Lower lobe of right lung (tissue), 2 donors: Measurements from ENCODE around the gene ABI3BP. TPM values are rescaled to one million over a fixed set of nuclear protein-coding genes. Genes with fewer than 3 reads are reported as not detected.

Source experiments
- ATAC-seq, 2 donors: fragments of 200-7000 bp; cut with Tn5 transposase; one replicate each; pipeline ENCODE4 v1.9.1; 2020 to 2022; ENCODE audit warnings: mild to moderate bottlenecking in 2 of 2, moderate library complexity in 2 of 2
- DNase-seq: peaks from one replicate; pipeline ENCODE4 v3.0.0-alpha.2; 2020
- H3K27ac ChIP-seq: fragments of 200-600 bp; one replicate; pipeline ENCODE4 v1.8.0; 2022
- H3K27me3 ChIP-seq: fragments of 200-600 bp; one replicate; pipeline ENCODE4 v1.8.0; 2022; ENCODE audit warnings: low read depth
- H3K36me3 ChIP-seq: fragments of 200-600 bp; one replicate; pipeline ENCODE4 v1.8.0; 2022; ENCODE audit warnings: mild to moderate bottlenecking
- H3K4me1 ChIP-seq: fragments of 200-600 bp; one replicate; pipeline ENCODE4 v1.8.0; 2022
- H3K4me3 ChIP-seq: fragments of 200-600 bp; one replicate; pipeline ENCODE4 v1.8.0; 2022; ENCODE audit warnings: mild to moderate bottlenecking
- H3K9me3 ChIP-seq: fragments of 200-600 bp; one replicate; pipeline ENCODE4 v1.8.0; 2022
- intact Hi-C: fragments of 100-400 bp; cut with DNase I; formaldehyde crosslinking; loops from one replicate; pipeline ENCODE4 v1.11.0; 2022
- total RNA-seq: library from RNA; stranded (reverse); fragmentation: NEBNext Ultra II Directional; extraction: Animal tissue kit (Norgen Biotek cat#: 25700); gene quantifications from one replicate; pipeline ENCODE4 v1.2.1, GENCODE V29; 2021
- TF ChIP-seq, protein P1 (sequence below): fragments of 200-600 bp; IDR thresholded peaks from one replicate; pipeline ENCODE4 v1.8.0; 2022; ENCODE audit warnings: antibody characterized with exemption, mild to moderate bottlenecking
- donor health status: DM: no; HTN: yes; CAD: no; lungs with severe emphysema.

ABI3BP gene
- total RNA-seq, 1 donor from 2014 or later, result 108 TPM

DNA sequence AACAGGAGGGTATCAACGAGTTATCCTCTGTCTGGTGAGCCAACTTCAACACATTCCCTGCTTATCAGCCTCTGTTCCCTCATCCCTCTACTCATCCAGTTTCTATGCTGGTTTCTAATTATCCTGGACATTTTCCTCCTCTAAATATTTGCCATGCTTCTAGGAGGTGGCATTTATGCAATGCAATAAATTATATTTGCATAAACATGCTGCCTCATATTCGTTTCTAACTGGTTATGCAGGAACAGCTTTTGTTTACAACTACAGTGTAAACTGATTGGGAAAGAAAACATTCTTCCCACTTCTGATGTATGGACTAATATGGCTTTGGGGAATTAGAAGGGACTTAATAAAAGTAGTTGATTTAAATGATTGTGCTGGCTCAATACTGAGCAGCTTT is 161.6 kb downstream of the ABI3BP start:
- DNase-seq (no peak), ATAC-seq (no peak)
- Histone ChIP-seq H3K4me3 (no peak overlapping the region), H3K4me1 (no peaks in the 10 kb centered on the region), H3K9me3 (no peaks in the 10 kb centered on the region), H3K36me3 (no peaks in the 10 kb centered on the region), H3K27ac (no peak overlapping the region), H3K27me3 (no peaks in the 10 kb centered on the region)
- TF ChIP-seq, protein P1, sequence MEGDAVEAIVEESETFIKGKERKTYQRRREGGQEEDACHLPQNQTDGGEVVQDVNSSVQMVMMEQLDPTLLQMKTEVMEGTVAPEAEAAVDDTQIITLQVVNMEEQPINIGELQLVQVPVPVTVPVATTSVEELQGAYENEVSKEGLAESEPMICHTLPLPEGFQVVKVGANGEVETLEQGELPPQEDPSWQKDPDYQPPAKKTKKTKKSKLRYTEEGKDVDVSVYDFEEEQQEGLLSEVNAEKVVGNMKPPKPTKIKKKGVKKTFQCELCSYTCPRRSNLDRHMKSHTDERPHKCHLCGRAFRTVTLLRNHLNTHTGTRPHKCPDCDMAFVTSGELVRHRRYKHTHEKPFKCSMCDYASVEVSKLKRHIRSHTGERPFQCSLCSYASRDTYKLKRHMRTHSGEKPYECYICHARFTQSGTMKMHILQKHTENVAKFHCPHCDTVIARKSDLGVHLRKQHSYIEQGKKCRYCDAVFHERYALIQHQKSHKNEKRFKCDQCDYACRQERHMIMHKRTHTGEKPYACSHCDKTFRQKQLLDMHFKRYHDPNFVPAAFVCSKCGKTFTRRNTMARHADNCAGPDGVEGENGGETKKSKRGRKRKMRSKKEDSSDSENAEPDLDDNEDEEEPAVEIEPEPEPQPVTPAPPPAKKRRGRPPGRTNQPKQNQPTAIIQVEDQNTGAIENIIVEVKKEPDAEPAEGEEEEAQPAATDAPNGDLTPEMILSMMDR, result no peak
- intact Hi-C loops, result no loop called here

DNA sequence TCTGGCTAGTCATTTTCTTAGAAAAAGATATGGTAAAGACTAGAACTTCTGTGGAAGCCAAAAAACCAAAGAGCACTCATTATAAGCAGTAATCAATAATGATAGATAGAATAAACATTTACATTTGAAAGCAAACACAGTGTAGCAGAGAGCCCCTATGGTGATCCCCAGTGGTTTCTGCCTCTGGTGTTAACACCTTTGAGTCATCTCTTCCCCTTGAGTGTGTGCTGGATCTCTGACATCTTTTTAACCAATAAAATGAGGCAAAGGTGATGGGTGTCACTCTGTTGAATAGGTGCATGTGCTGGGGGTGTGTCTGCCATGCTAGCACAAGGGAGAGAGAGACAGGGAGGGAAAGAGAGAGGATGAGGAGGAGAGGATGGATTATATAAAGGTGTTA is 162.3 kb downstream of the ABI3BP start:
- Histone ChIP-seq H3K27me3 (no peaks in the 10 kb centered on the region), H3K27ac (no peak overlapping the region), H3K36me3 (no peaks in the 10 kb centered on the region), H3K4me1 (no peaks in the 10 kb centered on the region), H3K4me3 (no peak overlapping the region), H3K9me3 (no peaks in the 10 kb centered on the region)
- DNase-seq (no peak), ATAC-seq (no peak)
- intact Hi-C loops, result no loop called here
- TF ChIP-seq, protein P1, result no peak

DNA sequence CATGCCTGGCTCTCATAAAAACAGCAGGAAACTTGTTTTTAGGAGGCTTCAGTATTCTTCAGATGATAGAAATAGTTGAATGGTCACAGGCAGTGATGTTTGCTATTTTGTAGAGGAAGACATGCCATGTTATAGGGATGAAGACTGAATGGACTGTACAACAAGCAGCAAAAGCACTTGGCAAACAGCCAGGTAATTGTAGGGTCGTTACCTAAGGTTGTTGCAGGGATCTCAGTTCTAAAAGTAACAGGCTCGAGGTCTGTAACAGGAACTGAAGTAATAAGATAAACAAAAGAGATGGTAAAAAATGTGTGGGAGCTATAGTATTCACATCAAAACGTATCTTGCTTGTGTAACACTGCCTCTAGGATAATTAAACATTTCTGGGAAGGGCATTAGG is 167.6 kb downstream of the ABI3BP start:
- Histone ChIP-seq H3K27ac (no peak overlapping the region), H3K9me3 (no peaks in the 10 kb centered on the region), H3K4me1 (no peaks in the 10 kb centered on the region), H3K27me3 (no peaks in the 10 kb centered on the region), H3K4me3 (no peak overlapping the region), H3K36me3 (no peaks in the 10 kb centered on the region)
- no peak for DNase-seq
- intact Hi-C loops, result no loop called here
- ATAC-seq, result no peak
- TF ChIP-seq, protein P1, result no peak

DNA sequence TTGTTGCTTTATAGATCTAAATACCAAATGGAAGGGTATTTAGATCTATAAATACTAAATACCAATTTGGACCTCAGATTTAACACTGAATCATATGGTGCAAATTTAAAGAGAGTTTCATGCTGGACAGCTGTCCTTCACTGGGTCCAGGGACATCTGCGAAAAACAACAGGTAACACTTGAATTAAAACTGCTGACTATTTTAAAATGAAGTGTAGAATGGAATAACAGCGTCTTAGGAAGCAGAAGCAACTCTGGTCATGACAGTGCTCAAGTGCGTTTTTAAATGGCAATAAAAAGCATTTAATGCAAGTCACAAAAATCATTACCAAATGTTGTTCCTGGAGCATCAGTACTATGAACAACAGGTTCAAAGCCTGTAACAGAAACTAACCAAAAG is 177.6 kb downstream of the ABI3BP start:
- Histone ChIP-seq H3K27me3 (no peaks in the 10 kb centered on the region), H3K4me3 (no peak overlapping the region), H3K4me1 (no peaks in the 10 kb centered on the region), H3K9me3 (no peaks in the 10 kb centered on the region), H3K36me3 (no peaks in the 10 kb centered on the region), H3K27ac (no peak overlapping the region)
- TF ChIP-seq, protein P1, result no peak
- ATAC-seq (no peak), DNase-seq (no peak)
- intact Hi-C loops, result no loop called here

DNA sequence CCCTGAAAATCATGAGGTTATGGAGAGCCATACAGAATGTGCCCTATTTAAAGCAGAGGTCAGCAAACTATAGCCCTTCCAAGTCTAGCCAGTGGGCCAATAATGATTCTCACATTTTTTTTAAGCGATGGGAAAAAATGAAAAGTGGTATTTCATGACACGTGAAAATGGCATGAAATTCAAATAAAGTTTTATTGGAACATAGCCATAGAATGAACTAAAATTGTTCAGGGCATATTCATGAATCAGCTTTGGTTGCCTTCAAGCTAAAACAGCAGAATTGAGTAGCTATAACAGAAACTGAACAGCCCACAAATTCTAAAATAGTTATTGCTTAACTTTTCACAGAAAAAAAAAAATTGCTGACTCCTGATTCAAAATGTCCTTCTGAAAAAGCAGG is 179.4 kb downstream of the ABI3BP start:
- no peaks in the 10 kb centered on the region for H3K9me3 ChIP-seq
- no peak overlapping the region for H3K27ac ChIP-seq
- no peaks in the 10 kb centered on the region for H3K36me3 ChIP-seq
- no peaks in the 10 kb centered on the region for H3K27me3 ChIP-seq
- ATAC-seq (no peak), DNase-seq (no peak)
- TF ChIP-seq, protein P1, result no peak
- no peak overlapping the region for H3K4me3 ChIP-seq
- intact Hi-C loops, result no loop called here
- no peaks in the 10 kb centered on the region for H3K4me1 ChIP-seq
